ENCODE data around the gene F2R. TPM values are rescaled to one million over a fixed set of nuclear protein-coding genes. Genes with fewer than 3 reads are reported as not detected.

Gene F2R
- total and polyA plus RNA-seq, 2 experiments from 2014 or later = 15.0 to 26.0 TPM

- peaks cover 2% of the 10 kb centered on the region for H3K27me3 Mint-ChIP-seq (ENCODE audit: insufficient read depth, low read depth, poor library complexity)
- Histone ChIP-seq H2AFZ (no peak overlapping the region), H3K4me3 (no peak overlapping the region), H3K4me2 (no peak overlapping the region), H3F3A (replicated peaks; ENCODE audit: low read depth) (no peaks in the 10 kb centered on the region), H3K27ac (ENCODE audit: low read depth) (no peak overlapping the region), H3K79me2 (replicated peaks; ENCODE audit: insufficient read depth) (no peaks in the 10 kb centered on the region), H3K9me2 (ENCODE audit: insufficient read depth) (no peaks in the 10 kb centered on the region; the same call in 1 of the 2 replicates), H3K27me3 (ENCODE audit: insufficient read depth) (no peaks in the 10 kb centered on the region), H3K4me1 (ENCODE audit: insufficient read depth) (no peaks in the 10 kb centered on the region), H3K36me3 (ENCODE audit: insufficient read depth) (no peaks in the 10 kb centered on the region), H4K20me1 (replicated peaks; ENCODE audit: insufficient read depth) (no peaks in the 10 kb centered on the region)
- ATAC-seq (no peak), DNase-seq (ENCODE audit: low spot score) (no peak)
- peaks cover 12% of the 10 kb centered on the region for H3K36me3 Mint-ChIP-seq (ENCODE audit: low read depth)
- TF ChIP-seq ZNF331 (CRISPR knock-in tag; IDR thresholded peaks at IDR 0.05; ENCODE audit: low read depth) (no peak), STAT1 (IDR thresholded peaks at IDR 0.05; ENCODE audit: unreplicated experiment) (no peak), POLR2AphosphoS5 (IDR thresholded peaks at IDR 0.05; ENCODE audit: low read depth) (no peak), ZNF462 (CRISPR knock-in tag; IDR thresholded peaks at IDR 0.05) (no peak), ZNF114 (CRISPR knock-in tag; IDR thresholded peaks at IDR 0.05) (no peak), EZH2phosphoT487 (IDR thresholded peaks at IDR 0.05; ENCODE audit: unreplicated experiment) (no peak), JUNB (IDR thresholded peaks at IDR 0.05; ENCODE audit: unreplicated experiment) (no peak), REST (IDR thresholded peaks at IDR 0.05; ENCODE audit: unreplicated experiment) (no peak), NANOG (IDR thresholded peaks at IDR 0.05; ENCODE audit: borderline replicate concordance) (no peak), CTCF (conservative IDR thresholded peaks at IDR 0.05; ENCODE audit: low read depth in 2 of 2) (no peak), ETS1 (IDR thresholded peaks at IDR 0.05) (no peak), EZH2 (IDR thresholded peaks at IDR 0.05; ENCODE audit: low read depth, unreplicated experiment) (no peak), CREB1 (CRISPR knock-in tag; IDR thresholded peaks at IDR 0.05; ENCODE audit: low read depth) (no peak)
- no peak overlapping the region for H3K4me3 Mint-ChIP-seq
- H3K27ac Mint-ChIP-seq = no peak overlapping the region
- H3K4me1 Mint-ChIP-seq = no peaks in the 10 kb centered on the region
- H3K9me3 Mint-ChIP-seq = no peaks in the 10 kb centered on the region
Measured at GRCh38 chr5:76736679-76737556, 21.0 kb downstream of the F2R start.
